Choroid plexus epithelial cell (primary cell): Measurements from ENCODE around the gene SCD5.

Experiments
- DNase-seq: peaks from one replicate; pipeline ENCODE4 v3.0.0-alpha.2; 2010; ENCODE audit warnings: low read depth
- H3K4me3 ChIP-seq: 2 replicates; pipeline ENCODE4 v1.5.1; 2011; ENCODE audit warnings: low read depth, mild to moderate bottlenecking, control low read depth, low read length, moderate library complexity
- TF ChIP-seq, protein P1 (sequence below): conservative IDR thresholded peaks from 2 replicates; pipeline ENCODE4 v1.5.1; 2011; ENCODE audit warnings: low read depth, mild to moderate bottlenecking, control low read depth, inconsistent platforms, low read length, moderate library complexity

Gene SCD5

DNA sequence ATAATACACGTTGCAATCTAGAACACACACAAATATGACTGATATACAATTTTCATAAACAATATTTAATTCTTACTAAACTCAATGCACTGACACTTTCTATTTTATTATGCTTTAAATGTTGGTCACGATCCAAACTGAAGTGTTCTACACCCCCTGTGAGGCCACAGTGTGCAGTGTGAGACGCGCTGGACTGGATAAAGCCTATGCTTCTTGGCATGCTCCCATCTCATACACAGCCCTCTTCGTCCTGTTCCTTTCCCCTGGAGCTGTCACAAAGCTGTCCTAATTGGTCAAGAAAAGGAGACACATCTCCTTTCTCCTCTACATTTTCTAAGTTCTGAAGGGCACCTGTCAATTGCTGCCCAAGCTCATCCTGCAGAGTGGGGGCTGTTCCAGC, 72.0 kb downstream of the SCD5 start:
- TF ChIP-seq, protein P1, sequence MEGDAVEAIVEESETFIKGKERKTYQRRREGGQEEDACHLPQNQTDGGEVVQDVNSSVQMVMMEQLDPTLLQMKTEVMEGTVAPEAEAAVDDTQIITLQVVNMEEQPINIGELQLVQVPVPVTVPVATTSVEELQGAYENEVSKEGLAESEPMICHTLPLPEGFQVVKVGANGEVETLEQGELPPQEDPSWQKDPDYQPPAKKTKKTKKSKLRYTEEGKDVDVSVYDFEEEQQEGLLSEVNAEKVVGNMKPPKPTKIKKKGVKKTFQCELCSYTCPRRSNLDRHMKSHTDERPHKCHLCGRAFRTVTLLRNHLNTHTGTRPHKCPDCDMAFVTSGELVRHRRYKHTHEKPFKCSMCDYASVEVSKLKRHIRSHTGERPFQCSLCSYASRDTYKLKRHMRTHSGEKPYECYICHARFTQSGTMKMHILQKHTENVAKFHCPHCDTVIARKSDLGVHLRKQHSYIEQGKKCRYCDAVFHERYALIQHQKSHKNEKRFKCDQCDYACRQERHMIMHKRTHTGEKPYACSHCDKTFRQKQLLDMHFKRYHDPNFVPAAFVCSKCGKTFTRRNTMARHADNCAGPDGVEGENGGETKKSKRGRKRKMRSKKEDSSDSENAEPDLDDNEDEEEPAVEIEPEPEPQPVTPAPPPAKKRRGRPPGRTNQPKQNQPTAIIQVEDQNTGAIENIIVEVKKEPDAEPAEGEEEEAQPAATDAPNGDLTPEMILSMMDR = no peak
- DNase-seq = no peak
- H3K4me3 ChIP-seq = no peak overlapping the region

DNA sequence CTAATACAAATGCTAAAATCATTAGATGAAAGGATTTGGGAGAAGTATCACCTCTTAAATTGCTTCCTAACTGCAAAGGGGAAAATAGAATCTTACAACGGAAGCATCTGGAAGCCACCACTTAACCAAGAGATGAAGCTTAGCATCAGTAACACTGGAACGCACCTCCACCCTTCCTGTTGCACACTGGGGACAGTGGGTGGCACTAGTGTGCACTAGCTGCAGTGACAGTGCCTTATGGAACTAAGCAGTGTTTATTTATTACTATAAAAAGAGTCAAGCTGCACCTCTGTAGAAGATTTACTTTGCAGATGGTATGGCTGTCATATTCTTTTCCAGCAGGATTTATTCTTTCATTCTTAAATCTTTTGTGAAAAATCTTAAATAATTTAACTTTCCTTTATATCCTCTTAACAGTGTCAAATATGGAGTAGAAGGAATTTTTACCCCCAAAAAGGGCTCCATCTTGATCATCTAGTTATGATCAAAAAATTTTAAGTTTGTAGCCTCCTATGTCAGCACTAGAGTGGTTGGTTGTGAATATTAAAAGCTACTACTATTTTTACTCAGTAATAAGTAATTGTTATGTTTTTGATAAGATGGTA, 76.7 kb downstream of the SCD5 start:
- TF ChIP-seq, protein P1 = peak; percentile 43
- peak; percentile 38 for DNase-seq
- no peak overlapping the region for H3K4me3 ChIP-seq

DNA sequence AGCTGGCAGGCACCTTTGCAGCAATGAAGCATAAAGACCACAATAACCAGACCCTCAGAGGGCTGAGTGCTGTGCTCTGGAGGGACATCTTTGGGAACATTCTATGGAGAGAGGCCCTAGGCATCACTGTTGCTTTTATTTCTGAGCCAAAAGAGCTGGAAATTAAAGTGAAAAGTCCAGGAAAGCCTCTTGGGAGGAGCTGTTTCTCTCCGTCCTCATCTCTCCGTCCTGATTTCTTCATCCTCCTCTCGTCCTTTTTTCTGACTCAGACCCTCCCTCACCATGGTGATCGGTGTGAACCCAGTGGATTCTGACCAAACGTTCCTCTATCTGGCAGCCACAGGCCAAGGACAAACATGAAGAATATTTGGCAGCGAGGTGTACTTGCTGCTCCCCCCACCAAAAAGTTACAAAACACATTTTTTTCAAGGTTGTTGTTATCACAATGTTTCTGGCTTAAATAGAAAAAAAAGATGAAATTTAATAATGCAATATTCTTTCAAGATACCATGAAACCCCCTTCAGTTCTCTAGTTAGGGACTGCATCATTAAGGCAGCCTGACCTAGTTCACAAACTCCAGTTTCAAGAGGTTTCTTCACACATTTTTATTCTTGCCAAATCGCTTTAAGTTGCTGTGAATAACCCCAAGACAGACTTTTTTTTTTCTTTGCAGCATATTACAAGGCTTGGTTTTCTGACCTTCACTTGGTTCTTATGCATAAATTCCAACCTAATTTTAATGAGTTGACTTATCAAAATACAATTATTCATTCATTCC, 80.2 kb downstream of the SCD5 start:
- DNase-seq = peak; percentile 40
- H3K4me3 ChIP-seq = no peak overlapping the region
- TF ChIP-seq, protein P1 = no peak

DNA sequence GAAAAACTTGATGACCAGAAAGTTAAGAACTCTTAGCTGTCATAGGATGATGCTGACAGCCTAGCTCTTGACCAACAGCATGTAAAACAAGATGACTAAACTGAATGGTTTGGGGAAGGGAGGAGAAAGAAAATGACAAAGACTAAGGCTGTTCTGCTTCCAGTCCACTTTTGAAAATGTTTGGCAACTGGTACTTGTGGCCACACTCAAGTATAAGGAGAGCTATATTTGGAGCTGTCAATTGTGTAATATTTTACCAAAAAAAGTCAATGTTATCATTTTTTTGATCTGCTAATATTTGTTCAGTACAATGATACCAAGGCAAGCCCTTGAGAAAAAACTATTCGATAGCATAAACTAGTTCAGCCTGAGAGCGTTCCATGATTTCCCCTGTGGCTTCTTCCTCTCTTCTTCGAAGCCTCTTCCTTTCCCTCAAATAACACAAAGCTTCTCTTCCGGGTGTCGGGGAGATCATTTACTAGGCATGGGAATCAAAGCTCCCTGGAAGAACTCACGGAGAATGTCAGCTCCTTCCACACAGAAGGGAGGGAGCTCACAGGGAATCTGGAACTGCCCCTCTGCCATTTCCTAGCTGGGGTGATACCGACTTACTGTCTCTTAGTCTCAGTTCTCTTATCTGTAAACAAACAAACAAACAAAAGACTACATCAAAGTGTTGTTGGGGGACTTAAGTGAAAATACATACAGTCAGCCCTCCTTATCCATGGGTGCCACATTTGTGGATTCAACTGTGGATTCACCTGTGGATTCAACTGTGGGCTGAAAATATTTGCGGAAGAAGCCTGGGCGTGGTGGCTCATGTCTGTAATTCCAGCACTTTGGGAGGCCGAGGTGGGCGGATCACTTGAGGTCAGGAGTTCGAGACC, 82.6 kb downstream of the SCD5 start:
- H3K4me3 ChIP-seq = no peak overlapping the region
- TF ChIP-seq, protein P1 = no peak
- DNase-seq = peak; percentile 46

DNA sequence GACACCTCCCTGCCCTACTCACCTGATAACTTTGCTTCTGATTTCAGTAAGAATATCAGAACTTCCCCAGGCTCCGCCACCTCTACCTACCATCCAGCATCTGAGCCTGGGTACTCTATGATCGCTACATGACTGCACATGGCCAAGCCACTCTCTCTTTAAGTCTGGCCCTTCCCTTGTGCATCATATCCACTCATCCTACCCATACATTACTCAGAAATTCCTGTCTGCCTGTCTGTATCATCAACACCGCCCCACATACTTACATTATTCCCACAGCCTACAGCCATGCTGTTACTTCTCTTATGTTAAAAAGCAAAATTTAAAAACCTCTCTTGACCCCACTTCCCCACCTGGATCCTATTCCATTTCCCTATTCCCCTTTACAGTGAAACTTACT, 84.7 kb downstream of the SCD5 start:
- H3K4me3 ChIP-seq = no peak overlapping the region
- TF ChIP-seq, protein P1 = no peak
- DNase-seq = no peak

DNA sequence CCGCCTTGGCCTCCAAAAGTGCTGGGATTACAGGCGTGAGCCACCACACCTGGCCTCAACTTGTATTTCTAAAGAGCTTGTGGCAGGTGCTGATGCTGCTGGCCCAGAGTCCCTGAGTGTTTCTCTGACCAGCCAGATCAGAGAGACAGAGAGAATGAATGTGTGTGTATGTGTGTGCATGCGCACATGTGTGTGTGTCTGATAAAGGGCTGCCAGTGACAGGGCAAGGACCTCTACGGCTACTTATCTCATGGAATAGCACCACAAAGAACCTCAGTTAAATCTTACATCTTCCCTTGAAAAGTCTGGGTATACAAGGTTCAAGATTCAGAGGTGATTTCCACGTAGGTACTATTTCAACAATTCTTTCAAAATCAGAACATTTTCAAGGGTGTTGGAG, 86.0 kb downstream of the SCD5 start:
- no peak overlapping the region for H3K4me3 ChIP-seq

More for the DNA sequence above, 86.0 kb downstream of the SCD5 start:
- DNase-seq = no peak
- TF ChIP-seq, protein P1 = no peak
